GM13976 (cell line): ENCODE results near the gene CHTF18.

ENCODE experiments used
- DNase-seq: peaks from one replicate; pipeline ENCODE4 v3.0.0; 2012; ENCODE audit warnings: low spot score
- CTCF ChIP-seq: IDR thresholded peaks from 2 replicates; pipeline ENCODE4 v1.5.1; 2012; ENCODE audit warnings: borderline replicate concordance, mild to moderate bottlenecking; ENCODE audit not compliant: insufficient read depth; ENCODE audit errors: extremely low read depth, missing control alignments, control extremely low read depth
- in situ Hi-C: fragments of 300-500 bp; cut with MboI; formaldehyde crosslinking; loops from one replicate; pipeline ENCODE4 v1.12.0; 2022; ENCODE audit warnings: low sequenced_read_pairs, mixed read lengths, inconsistent platforms; ENCODE audit not compliant: unreplicated experiment

CHTF18 gene

GRCh38 chr16:804193-805048, 16.0 kb downstream of the CHTF18 start:
- in situ Hi-C loops, result no loop called here
- no peak for DNase-seq
- TF ChIP-seq CTCF, result no peak

DNA sequence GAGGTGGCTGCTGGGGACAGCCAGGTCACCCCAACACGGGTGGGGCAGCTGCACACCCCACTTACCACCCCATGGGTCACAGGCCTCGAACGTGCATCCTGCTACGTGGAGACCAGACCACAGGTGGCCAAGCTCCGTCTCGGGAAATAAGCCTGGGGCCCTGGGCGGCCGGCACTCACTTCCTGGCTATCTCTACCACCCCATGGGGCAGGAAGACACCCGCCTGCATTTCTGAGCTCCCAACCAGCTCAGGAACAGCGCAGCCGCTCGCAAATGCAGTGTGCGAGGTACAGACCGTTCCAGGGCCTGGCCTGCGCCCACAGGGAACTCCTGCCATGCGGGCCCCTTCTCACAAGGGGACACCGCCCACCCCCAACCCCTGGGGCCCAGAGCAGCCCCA, 17.1 kb downstream of the CHTF18 start:
- in situ Hi-C loops, result no loop called here
- TF ChIP-seq CTCF, result no peak
- no peak for DNase-seq

DNA sequence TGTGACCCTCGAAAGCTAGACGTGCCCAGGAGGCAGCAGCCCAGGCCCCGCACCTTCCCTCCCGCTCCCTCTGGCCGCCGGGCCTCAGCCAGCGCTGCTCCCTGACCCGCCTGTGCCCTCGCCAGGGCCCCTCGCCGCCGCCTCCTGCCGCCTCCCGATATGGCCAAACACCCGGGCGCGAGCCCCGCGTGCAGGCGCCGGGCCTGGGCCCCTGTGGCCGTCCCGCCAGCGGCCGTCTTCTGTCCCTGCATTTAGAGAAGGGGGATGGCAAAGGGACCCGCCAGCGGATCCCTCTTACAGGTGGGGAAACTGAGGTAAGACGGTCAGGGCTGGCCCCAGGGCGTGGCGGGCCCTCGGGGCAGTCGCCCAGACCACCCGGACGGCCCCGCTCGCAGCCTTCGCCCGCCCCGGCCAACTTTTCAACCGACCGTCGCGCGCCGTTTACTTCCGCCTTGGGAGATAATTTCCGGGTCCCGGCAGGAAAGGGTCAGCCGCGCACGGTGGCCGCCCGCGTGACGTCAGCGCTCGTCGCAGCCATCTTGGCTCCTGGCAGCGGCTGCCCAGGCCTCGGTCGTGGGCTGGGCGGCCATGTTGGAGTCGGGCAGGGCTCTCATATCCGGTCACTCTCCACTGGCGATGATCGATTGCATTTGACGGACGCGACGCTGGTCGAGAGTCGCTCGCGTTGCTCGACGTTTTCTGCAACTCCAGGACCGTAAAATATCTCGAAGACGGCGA, 19.1 kb downstream of the CHTF18 start:
- peak; percentile 99 for DNase-seq
- in situ Hi-C loops, result no loop called here
- no peak for TF ChIP-seq CTCF

GRCh38 chr16:808085-808386, 19.6 kb downstream of the CHTF18 start:
- TF ChIP-seq CTCF, result no peak
- in situ Hi-C loops, result no loop called here
- DNase-seq, result no peak

- in situ Hi-C loops, result no loop called here
- peak; percentile 78 for DNase-seq
Observed at GRCh38 chr16:813204-813915, 24.9 kb downstream of the CHTF18 start.

More at GRCh38 chr16:813204-813915, 24.9 kb downstream of the CHTF18 start:
- peak; percentile 62 for TF ChIP-seq CTCF
